KBM-7 (cell line): ENCODE results near the gene AHRR.
A peak's percentile ranks its signal among the peaks of the same experiment; 100 is the strongest.

Experiments used
- DNase-seq: peaks from one replicate; pipeline ENCODE4 v3.0.0-alpha.2; 2015
- in situ Hi-C: fragments of 300-500 bp; cut with MboI; formaldehyde crosslinking; loops from 2 replicates; pipeline ENCODE4 v1.14.3; 2020; ENCODE audit warnings: low sequenced_read_pairs, low pct_unique_long_range_greater_than_20kb, mixed read lengths

The AHRR gene

DNA sequence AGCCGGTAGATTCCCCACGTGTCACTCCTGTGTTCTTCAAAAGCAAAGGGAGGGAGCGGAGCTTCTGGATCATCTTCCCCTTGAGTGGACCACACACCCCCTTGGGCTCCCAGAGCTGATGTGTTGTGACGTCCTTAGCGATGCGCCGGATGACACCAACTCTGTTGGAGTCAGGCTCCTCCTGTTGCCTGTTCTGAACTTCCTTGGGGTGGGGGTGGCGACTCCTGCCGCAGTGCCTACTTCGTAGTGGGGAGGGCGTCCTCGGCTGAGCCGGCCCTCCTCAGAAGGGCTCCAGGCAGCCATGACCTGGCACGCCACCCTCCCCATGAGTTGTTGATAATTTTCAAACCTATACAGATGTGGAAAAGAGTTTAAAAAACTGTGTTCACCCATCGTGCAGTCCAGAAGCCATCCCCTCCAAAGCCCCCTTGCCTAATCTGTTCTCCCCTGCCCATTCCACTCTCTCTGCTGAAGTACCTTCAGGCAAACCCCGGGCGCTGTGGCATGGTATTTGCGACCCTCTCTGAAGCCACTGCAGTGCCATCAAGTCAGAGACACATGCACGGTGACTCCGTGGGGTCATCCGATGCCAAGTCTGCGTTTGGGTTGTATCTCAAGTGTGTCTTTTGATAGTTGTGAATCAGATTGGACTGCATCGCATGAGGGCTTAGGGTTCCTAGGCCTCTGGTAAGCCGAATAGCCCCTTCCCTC lies 138.2 kb downstream of the AHRR start:
- DNase-seq = no peak
- in situ Hi-C loops = no loop called here

DNA sequence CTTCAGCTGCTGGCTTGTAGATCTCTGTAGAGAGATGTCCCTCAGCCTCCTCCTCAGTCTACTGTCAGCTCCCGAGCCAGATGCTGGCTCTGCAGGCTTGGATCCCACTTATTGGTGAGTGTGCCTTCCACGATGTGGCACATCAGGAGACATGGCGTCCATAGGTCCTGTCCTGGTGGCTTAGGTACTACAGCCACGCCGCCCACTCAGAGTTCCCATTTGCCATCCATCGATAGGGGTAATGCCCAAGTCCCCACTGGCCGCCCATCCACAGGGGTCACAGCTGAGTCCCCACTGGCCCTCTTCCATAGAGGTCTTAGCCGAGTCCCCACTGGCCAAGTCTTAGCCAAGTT lies 138.7 kb downstream of the AHRR start:
- in situ Hi-C loops = no loop called here
- no peak for DNase-seq

DNA sequence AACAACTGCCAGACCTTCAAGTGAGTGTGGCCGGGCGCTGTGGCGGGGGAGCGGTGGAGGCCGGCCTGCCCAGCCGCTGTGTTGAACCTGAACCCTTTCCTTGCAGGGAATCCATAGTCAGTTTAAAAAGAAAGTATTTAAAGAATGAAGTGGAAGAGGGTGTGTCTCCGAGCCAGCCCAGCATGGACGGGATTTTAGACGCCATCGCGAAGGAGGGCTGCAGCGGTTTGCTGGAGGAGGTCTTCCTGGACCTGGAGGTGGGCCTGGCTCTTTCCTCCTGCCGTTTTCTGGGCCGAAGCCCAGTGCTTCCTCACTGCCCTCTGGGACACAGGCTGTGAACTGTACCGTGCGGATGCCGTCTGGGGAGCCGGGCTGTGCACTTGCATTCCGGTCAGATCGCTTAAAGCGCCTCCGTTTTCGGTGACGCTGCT lies 140.6 kb downstream of the AHRR start:
- in situ Hi-C loops = no loop called here
- DNase-seq = no peak

DNA sequence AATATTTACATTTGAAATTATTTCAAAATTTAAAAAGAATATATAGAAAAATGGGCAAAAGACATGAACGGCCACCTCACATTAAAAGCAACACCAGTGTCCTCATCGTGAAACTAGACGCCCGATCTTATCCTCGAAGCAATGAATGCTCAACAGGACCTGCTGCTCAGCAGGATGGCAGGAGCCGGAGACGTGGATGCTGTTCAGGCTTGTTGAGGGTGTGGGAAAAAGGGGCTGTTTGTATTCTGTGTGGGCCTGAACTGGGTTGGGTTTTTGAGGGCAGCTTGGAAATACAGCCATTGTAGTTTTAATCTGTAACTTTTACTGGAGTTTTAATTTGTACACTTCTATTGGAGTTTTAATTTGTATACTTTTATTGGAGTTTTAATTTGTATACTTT lies 141.8 kb downstream of the AHRR start:
- no peak for DNase-seq
- in situ Hi-C loops = no loop called here

DNA sequence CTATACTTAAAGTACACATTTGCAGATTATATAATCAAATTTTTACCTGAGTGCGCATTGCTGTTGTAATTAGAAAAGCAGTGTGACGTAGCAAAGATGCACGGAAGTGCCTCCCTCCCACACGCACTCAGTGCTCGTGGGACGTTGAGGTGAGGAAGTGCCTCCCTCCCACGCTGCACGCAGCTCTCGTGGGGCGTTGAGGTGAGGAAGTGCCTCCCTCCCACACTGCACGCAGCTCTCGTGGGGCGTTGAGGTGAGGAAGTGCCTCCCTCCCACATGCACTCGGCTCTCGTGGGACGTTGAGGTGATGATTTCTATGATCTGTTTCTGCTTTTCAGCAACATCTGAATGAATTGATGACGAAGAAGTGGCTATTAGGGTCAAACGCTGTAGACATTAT lies 142.4 kb downstream of the AHRR start:
- in situ Hi-C loops = no loop called here
- peak; percentile 54 for DNase-seq

DNA sequence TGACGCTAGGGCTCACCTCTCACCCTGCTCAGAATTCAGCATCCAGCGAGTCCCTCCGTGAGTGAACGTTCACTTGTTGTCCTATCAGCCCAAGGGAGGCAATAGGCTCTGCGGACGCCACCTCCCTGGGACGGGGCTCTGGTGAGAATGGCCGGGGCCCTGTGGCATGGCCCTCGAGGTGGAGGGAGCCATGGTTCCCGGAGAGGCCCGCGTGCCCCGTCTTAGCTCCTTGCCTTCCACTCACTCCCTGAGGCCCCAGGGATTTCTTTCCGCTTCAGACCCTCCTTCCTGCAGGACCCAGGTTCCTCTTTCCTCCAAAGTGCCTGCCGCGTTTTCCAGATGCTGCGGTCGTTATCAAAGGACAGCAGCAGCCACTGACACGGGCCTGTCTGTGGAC lies 142.9 kb downstream of the AHRR start:
- in situ Hi-C loops = no loop called here
- DNase-seq = peak; percentile 45

DNA sequence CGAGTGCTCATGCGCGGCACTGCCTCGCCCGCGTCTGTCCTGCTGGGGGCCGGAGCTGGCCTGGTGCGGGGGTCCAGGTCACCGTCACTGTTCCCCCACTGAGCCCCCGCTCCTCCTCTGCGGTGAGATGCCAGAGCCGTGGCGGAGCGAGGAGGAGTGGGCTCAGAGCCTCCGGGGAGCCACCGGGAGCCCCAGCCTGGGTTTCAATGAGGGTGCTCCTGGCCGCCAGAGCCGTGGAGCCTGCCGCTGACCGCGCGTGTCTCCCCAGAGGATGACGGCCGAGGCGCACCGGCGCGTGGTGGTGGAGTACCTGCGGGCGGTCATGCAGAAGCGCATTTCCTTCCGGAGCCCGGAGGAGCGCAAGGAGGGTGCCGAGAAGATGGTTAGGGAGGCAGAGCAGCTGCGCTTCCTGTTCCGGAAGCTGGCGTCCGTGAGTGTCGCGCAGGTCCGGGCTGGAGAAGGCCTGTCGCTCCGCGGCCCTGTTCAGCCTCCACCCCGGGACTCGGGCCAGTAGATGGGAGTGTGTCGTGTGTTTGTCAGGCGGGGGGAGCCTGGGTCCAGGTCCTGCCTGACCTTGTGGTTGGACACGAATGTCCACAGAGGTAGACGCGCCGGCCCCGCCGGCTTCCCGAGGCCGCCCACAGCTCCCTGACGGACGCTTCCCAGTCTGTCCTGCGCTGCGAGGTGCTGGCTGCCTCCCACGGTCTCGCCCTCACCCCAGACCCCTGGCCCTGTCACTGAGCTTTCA lies 143.5 kb downstream of the AHRR start:
- in situ Hi-C loops = no loop called here
- no peak for DNase-seq

DNA sequence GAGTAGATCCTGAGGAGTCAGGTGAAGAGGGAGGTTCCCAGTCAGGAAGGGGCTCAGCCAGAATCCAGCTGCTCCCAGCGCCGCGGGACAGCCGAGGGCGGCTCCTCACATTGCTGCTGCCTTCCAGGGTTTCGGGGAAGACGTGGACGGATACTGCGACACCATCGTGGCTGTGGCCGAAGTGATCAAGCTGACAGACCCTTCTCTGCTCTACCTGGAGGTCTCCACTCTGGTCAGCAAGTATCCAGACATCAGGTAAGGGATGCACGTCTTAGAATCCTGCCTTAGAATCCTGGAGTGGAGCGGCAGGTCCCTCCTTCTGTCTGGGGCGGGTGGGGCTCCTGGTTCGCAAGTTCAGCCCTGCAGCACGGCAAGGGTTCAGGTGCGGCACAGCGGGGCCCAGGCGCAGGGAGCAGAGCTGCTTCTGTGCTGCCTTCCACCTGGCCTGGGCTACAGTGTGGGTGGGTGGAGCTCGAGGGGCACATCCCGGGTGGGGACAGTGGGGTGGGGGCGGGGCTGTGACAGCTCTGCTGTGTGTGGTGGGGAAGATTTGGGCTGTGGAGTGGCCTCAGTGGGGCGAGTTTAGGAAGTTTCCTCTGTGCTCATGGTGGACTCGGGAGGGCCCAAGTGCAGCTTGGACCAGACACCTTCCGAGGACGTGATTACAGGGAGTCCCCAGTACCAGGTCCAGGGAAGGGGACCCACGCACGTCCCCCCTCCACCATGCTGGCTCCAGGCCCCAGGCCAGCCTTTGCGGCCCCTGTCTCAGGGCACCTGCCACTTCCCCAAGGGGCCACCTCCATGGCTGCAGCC lies 144.3 kb downstream of the AHRR start:
- in situ Hi-C loops = no loop called here
- DNase-seq = no peak

DNA sequence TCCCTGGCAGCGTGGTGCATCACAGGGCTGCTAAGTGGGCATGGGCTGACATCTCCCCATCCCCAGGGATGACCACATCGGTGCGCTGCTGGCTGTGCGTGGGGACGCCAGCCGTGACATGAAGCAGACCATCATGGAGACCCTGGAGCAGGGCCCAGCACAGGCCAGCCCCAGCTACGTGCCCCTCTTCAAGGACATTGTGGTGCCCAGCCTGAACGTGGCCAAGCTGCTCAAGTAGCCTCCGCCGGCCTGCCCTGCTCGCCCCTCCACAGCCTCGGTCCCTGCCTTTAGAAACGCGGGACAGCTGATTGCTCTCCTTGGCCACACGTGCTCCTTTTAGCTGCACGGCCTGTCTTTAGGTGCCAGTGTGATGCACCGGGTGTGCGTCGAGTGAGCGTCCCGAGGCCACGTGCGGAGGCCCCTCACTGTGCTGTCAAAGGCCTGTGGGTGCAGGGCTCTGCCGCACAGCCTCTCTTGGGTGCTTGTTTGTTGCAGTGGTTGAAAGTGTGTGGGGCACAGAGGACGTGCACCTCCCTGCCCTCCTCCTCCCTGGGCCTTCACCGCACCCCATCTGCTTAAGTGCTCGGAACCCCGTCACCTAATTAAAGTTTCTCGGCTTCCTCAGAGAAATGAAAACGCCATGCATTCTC lies 145.3 kb downstream of the AHRR start:
- in situ Hi-C loops = no loop called here
- DNase-seq = no peak

DNA sequence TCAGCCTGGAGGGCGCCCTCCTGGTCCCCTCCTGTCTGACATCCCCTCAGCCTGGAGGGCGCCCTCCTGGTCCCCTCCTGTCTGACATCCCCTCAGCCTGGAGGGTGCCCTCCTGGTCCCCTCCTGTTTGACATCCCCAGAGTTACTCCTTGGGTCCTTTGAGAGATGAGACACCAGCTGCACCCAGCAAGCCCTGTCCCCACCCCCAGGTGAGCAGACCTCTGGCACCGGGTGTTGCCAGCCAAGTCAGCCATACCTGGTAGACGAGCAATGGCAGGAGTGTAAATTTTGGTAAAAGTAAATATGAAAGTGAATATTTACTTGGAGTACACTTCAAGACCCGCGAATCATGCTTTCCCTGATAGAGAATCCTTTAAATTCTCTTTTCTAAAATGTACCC lies 146.9 kb downstream of the AHRR start:
- no peak for DNase-seq
- in situ Hi-C loops = no loop called here

DNA sequence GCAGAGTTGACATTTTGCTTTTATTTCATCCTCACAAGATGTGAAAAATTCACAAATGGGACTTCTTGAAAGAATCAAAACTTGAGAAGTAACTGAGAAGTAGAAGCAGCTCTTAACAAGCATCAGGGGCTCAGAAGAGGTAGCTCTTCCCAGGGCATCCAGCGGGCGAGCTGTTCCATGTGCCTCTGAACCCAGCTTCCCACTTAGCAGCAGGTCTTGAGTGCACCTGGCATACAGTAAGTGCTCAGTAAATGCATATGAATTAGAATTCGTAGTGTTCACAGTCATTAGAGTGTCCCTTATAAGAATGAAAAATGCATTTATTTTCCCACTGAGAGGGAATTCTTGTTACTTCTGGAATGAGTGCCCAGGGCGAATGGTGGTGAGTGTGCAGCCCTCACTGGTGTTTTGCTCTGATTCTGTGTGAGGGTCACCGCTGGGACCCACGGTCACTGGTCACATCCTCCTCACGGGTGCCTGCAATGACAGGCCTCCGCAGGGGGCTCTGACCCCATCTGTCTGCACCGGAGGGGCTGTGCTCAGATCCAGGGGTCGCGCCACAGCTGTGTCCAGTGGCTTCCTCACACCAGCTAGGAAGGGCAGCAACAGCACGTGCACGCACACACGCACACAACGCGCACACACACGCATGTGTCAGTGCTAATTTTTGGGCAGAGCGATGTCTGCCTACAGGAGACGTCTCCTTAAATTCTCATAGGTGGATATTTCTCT lies 148.4 kb downstream of the AHRR start:
- DNase-seq = no peak
- in situ Hi-C loops = no loop called here

DNA sequence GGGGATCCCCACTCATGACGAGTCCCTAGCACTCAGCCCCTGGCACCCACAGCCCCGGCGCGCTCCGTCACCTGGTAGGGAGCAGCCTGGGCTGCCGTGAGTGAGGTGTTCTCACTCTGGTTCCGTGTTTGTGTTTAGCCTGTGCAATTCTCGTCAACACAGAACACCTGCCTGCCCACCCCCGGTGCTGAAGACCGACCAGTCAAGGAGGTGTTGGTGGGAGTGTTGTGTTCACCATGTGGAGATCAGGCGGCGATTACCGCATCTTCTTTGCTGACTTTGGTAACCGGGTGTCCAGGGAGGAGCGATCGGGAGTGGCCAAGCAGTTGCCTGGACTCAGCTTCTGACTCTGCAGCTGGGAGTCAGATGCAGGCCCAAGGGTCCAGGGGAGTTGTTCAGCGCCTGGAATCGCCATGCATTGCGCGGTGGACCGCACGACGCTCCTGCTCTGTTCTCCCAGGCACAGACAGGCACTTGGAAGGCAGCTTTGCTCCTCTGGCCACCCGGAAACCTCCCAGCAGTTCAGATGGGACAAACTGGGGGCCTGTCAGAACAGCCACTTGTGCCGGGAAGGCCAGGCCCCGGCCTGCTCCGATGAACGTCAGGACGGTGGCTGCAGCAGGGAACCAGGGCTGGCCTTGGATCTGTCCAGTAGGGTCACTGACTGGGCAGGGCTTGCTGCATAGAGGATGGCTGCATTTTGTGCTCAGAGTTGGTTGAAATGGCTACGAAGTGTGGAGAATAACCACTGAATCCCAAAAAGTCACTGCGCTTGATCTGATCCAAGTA lies 149.6 kb downstream of the AHRR start:
- DNase-seq = no peak
- in situ Hi-C loops = no loop called here

DNA sequence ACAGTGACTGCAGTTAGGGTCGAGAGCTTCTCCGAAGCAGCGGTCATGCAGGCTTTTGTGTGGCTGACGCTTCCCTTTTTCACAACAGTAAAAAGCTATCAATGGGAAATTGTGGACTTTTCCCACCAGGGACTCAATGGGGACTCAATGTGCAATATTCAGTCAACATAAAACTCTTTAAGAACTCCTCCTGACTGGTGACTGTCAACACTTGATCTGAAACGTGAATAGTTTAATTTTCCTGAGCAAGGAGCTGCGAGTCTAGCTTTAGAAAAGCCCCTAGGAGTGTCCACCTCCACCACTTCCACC lies 150.2 kb downstream of the AHRR start:
- DNase-seq = peak; percentile 54
- in situ Hi-C loops = no loop called here

DNA sequence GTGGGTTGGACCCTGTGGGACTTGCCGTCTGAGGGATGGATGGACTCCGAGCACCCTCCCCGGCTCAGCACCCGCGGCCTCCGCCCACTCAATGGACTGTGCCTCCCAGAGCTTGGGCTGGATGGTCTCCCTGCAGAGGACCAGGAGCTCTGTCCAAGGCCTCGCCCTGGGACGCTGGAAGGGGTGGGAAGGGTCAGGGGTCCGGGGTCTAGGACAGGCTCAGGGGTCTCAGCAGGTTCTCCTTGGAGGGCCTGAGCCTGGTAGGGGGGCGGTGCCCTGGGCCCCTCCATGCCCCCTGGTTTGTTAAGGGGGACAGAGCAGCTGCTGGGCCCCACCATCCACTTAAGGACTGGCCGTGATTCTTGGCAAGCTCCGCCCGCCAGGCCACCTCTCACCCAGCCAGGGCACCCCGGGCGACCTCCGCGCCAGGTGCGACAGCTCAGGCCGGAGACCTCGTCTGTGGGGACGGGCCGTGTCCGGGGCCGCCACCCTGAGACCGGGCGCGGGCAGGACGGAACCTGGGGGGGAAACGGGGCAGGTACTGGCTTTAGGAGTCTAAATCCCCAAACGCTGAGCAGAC lies 150.7 kb downstream of the AHRR start:
- DNase-seq = no peak

DNA sequence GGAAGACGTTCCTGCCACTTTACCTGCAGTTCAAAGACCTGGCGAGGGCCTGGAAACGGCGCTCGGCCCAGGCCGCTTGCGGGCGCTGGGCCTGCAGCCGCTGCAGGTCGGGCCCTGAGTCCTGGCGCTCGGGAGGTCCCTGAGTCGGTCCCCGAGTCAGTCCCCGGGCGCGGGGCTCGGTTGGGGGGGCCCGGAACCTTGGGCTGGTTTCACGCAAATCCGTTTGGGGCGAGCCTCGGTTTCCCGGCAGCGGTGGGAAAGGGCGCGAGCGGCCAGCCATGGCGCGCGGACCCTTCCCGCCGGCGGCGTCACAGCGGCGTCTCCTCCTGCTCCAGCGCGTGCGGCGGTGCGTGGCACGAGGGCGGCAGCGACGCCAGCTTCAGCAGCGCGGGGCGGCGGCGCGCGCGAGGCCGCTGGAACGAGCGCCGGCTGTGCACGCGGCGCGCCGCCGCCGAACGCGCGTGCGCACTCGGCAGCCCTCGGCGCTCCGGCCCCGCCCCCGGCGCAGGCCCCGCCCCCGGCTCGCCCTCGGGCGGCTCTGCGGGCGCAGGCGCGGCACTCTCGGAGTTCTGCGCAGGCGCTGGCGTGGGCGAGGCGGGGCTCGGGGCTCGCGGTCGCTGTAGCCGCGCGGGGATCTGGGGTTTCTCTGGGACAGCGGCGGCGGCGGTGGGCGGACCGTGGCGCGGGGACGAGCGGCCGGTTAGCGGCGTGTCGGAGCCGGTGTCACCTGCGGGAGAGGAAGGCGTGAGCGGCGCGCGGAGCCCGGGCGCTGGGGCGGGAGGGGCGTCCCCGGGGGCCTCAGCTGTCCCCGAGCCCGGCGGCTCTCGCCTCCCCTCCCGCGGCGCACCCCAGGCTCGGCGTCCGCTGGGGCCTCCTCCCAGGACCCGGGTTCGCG lies 151.4 kb downstream of the AHRR start:
- DNase-seq = peak; percentile 65
- in situ Hi-C loops = no loop called here

More for the DNA sequence above, 150.7 kb downstream of the AHRR start:
- in situ Hi-C loops = no loop called here

DNA sequence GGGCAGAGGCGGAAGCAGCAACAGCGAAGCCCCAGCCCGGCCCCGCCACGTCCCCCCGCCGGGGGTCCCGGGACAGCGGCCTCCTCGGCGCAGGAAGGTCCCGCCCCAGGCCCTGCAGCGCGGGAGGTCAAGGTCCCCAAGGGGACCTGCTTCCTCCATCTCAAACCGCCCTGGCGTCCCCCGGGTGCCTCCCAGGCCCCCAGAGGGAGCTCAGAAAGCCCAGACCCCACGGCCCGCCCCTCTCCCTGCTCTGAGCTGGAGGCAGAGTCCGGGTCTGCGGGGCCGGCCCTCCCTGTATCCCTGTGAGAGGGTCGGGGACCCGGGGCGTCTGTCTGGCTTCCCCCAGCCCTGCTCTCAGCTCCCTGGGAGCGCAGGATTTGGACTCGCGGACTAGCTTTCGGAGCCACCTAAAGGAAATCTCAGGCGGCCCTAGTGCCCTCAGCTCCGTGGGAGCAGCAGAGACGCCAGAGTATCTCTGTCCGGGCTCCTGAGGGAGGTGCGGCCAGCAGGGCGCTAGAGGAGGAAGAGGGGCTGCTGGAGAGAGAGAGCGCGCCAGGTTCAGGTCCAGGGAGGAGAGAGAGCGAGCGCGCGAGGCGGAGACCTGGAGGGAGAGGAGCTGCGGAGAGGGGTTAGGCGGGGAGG lies 152.2 kb downstream of the AHRR start:
- in situ Hi-C loops = no loop called here
- DNase-seq = peak; percentile 57
